Measurements from ENCODE around the gene AATF.

- TF ChIP-seq CTCF (IDR thresholded peaks at IDR 0.05): no peak
- no peak for TF ChIP-seq POLR2AphosphoS5 (IDR thresholded peaks at IDR 0.05; ENCODE audit: insufficient read depth in 1 of 2, low read depth in 1 of 2)
Observed at GRCh38 chr17:37019117-37019740, 70.5 kb downstream of the AATF start.
